HG02943 (cell line): ENCODE measurements around the gene RGP1.

Source experiments
- ATAC-seq: cut with Tn5 transposase; IDR thresholded peaks from one replicate; pipeline ENCODE4 v1.9.1; 2021; ENCODE audit warnings: mild to moderate bottlenecking, low read depth, moderate library complexity; ENCODE audit not compliant: unreplicated experiment

The RGP1 gene

GRCh38 chr9:35740243-35740642 lies 8.8 kb upstream of the RGP1 start:
- no peak for ATAC-seq

- no peak for ATAC-seq
Measured at GRCh38 chr9:35741740-35742139, 7.3 kb upstream of the RGP1 start.

- ATAC-seq: no peak
Measured at GRCh38 chr9:35743452-35743851, 5.6 kb upstream of the RGP1 start.

GRCh38 chr9:35743880-35744518 lies 5.1 kb upstream of the RGP1 start:
- ATAC-seq: no peak

GRCh38 chr9:35745569-35745968 lies 3.5 kb upstream of the RGP1 start:
- no peak for ATAC-seq

GRCh38 chr9:35746583-35746982 lies 2.5 kb upstream of the RGP1 start:
- no peak for ATAC-seq

- no peak for ATAC-seq
Measured at GRCh38 chr9:35748242-35748857, 737 bp upstream of the RGP1 start.

GRCh38 chr9:35749515-35750255 lies 598 bp downstream of the RGP1 start:
- ATAC-seq: peak; percentile 36

- ATAC-seq: no peak
Measured at GRCh38 chr9:35750256-35750531, 1.1 kb downstream of the RGP1 start.

GRCh38 chr9:35753466-35753865 lies 4.4 kb downstream of the RGP1 start:
- ATAC-seq: no peak

- ATAC-seq: no peak
Measured at GRCh38 chr9:35754264-35754663, 5.2 kb downstream of the RGP1 start, which contains the start of gene MSMP. MSMP (minus strand) TSS chr9:35754276; CDS start chr9:35754129, 147 bp downstream.

GRCh38 chr9:35755071-35755470 lies 6.0 kb downstream of the RGP1 start:
- no peak for ATAC-seq

GRCh38 chr9:35756275-35757225 lies 7.5 kb downstream of the RGP1 start:
- peak; percentile 52 for ATAC-seq

GRCh38 chr9:35757226-35757891 lies 8.3 kb downstream of the RGP1 start:
- ATAC-seq: peak; percentile 48

GRCh38 chr9:35757892-35758275 lies 8.8 kb downstream of the RGP1 start:
- ATAC-seq: no peak

GRCh38 chr9:35758475-35759050 lies 9.5 kb downstream of the RGP1 start:
- no peak for ATAC-seq

GRCh38 chr9:35759795-35760194 lies 10.7 kb downstream of the RGP1 start:
- ATAC-seq: no peak

GRCh38 chr9:35760651-35761050 lies 11.6 kb downstream of the RGP1 start:
- no peak for ATAC-seq

GRCh38 chr9:35763181-35763580 lies 14.1 kb downstream of the RGP1 start:
- ATAC-seq: no peak

GRCh38 chr9:35763803-35764202 lies 14.7 kb downstream of the RGP1 start:
- ATAC-seq: no peak
